Activated CD4-positive, alpha-beta T cell treated with anti-CD3 and anti-CD28 coated beads, Interleukin-2, Interleukin-6, amounts not matched to agents 100 ng/mL and 50 ng/mL, durations not matched to agents 16 hours and 8 hours (primary cell): ENCODE measurements around the gene CCDC182.

Experiments
- DNase-seq: peaks from one replicate; pipeline ENCODE4 v3.0.0-alpha.2; 2020

CCDC182 gene

DNA sequence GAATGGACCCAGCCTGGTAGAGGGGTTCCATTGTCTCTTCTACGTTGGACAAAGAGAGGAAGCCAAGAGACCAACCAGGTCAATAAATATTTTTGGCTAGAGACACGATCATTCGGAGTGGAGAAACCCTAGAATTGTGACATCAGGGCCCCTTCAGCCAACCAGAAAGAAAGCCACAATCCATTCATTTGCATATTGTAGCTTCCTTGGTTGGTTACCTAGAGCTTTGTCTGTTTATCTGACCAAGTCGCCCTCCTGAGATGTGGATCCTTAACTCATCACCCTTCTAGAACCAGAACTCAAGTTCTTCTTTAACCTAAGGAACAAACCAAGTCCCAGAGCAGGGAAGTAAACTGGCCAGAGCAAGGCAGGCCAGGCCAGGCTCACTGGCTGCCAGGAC is at the start of gene CCDC182:
Gene CCDC182 (minus strand): TSS at position 58 of the 400 bp plus-strand sequence. CDS start 27 bp downstream, at position 31.
- DNase-seq: no peak

DNA sequence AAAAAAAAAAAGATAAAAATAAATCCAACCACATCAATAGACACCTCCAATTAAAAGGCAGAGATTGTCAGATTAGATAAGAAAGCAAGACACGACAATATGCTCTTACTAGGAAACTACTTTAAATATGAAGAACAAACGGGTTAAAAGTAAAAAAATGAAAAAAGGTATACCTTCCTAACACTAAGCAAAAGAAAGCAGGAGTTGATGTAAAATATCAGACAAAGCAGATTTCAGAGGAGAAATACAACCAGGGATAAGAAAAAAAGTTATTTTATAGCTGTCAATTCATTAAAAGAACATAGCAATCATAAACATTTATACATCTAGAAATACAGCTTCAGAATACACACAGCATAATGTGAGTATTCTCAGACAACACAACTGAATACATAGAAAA is 49.7 kb upstream of the CCDC182 start:
- DNase-seq: no peak

DNA sequence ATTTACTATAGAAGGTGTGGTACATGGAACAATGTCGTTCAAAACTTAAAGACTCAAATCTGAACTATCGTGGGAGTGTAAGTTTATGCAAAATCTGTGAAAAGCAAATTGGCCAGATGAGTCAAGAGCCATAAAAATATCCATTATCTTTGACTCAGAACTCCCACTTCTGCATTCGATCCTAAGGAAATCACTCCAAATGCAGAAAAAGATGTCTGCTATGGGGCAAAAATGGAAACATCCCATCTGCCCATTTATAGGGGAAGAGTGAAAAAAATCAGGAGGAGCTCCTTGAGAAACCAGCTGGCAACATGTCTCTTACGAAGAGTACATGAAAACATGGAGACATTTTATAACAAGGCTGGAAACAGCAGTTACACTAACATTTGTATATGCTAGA is 43.6 kb upstream of the CCDC182 start:
- DNase-seq: no peak

DNA sequence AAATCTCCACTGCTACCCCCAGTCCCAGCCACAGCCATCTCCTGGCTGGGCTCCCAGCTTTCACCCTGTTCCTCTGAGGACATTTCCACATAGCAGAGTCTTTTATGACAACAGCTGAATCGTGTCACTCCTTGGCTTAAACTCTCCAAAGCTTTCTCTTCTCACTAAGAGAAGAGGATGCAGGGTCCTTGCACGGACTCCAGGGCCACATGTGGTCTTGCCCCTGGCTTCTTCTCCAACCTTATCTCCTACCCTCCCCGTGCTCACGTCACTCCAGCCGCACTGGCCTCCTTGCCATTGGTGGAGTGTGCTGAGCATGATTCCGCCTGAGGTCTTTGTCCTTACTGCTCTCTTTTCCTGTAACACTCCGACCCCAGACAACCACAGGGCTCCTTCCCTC is 39.9 kb upstream of the CCDC182 start:
- DNase-seq: no peak

DNA sequence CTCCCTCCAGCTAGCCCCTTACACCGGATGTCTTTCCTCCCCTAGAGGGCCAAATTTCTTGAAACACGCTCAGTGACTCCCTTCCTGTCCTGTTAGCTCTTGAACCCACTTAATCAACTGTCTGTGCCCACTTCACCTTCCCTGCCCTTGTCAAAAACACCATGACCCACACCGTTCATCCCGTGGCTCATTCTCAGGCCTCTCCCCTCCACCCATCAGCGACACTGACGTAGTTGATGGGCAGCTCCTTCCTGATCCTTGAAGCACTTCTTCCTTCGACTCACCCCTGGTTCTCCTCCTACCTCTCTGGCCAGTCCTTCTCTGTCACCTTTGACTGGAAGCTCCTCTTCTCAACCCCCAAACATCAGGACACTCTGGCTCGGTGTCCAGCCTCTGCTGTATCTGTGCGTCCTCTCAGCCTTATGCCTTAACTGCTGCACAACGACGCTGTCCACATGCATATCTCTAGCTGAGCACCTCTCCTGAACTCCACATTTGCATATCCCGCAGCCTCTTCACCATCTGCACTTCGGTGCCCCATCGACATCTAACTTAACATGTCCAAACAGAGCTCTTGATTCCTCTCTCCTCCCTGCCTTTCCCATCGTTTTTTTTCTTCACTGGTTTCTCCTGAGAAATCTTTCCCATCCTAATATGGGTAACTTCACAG is 39.3 kb upstream of the CCDC182 start:
- DNase-seq: no peak

DNA sequence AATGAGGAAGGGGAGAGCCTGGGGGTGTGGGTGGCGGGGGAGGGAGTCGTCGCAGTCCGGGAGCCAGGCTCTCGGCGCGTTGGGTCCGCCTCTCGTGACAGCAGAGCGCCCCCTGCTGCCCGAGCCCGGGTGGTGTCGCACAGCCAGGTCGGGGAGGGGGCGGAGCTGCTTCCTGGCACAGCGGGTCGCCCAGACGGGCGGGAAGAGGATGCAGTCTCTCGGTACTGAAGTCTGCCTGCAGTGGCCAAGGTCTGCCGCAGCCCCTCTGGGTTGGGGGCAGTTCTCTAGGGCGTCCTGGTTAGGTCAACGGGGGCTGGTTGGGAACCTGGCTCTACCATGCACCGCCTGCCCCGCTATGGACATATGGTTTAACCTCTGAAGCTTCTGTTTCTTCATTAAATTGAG is 38.2 kb upstream of the CCDC182 start:
- DNase-seq: peak; percentile 88

DNA sequence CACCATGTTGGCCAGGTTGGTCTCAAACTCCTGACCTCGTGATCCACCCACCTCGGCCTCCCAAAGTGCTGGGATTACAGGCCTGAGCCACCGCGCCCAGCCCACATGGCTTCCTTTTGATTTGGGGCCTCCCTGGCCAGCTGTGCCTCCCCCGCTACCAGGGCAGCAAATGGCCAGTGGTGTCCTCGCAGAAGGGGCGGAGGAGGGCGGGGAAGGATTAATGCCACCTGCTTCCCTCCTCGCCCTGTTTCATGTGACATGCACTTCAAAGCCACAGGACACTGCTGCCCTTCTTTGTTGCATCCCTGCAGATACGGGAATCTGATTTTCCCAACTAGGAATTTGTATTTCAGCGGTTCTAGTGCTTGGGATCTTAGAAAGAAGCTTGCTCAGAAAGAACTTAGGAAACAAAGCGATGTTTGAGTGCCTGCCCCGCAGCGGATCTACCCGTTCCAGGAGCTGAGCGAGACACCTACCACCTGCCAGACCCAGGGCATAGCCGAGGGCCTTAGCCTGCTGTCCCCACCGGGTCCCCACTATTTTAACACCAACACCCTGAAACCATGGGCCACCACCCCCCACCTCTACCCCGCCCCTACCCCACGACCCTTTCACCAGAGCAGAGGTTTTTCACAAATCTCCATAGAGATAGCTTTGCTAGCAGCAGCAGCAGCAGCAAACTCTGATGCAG is 37.7 kb upstream of the CCDC182 start:
- DNase-seq: no peak

DNA sequence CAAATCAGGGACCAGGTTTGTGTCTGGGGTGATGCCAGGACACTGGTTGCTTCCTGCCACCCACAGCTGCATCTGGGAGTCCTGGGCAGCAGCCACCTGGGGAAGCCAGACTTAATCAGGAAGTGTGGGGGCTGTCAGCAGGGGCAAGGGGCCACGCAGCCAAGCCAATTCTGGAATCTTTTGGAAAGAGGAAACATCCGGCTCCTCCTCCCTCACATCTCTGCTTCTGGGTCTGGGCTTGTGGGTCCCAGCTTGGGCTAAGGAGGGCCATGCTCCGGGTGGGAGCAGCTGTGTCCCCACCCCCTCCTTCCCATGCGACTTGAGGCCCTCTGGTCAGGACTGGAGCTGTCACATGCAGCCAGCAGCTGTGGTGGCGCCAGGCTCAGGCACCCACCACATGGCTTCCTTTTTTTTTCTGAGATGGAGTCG is 37.0 kb upstream of the CCDC182 start:
- DNase-seq: no peak

DNA sequence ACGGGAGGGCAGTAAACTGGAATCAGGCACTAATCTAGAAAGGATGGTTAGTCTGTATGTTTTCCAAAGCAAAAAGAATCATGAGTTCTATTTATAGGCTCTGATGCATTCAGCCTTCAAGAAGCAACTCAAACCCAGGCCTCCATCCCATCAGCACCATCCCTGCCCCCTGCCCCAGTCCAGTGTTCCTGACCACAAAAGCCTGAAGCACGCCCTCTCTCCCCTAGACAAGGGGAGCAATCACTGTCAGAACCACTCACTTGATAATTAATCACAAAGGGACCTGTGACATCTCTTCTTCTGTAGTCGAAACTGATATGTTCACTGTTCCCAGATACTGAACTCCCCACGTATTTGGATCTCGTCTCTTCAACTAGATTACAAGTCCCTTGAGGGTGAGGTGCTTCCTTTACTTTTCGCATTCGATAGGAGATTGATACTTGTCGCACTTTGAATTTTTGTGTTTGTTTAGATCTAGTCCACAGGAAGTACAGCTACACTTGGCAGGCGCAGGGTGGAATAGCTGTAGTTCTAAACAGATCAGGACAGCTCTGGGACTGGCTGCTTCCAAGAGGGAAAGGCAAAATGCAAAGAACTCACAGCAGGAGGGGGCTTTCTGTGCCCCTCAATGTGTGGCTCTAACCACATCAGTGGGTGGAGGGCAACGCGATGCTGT is 36.4 kb upstream of the CCDC182 start:
- no peak for DNase-seq

DNA sequence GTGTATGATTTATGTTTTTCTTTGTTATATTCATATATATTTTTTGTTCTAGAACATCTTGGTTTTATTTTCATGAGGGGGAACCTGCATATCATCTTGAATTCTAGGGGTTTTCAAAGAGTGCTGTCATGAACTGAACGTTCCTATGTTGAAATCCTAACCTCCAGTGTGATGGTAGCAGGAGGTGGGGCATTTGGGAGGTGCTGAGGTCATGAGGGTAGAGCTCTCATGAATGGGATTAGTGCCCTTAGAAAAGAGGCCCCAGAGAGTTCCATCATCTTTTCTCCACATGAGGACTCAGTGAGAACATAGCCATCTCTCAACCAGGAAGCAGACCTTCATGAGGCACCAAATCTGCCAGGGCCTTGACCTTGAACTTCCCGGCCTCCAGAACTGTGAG is 34.6 kb upstream of the CCDC182 start:
- no peak for DNase-seq

DNA sequence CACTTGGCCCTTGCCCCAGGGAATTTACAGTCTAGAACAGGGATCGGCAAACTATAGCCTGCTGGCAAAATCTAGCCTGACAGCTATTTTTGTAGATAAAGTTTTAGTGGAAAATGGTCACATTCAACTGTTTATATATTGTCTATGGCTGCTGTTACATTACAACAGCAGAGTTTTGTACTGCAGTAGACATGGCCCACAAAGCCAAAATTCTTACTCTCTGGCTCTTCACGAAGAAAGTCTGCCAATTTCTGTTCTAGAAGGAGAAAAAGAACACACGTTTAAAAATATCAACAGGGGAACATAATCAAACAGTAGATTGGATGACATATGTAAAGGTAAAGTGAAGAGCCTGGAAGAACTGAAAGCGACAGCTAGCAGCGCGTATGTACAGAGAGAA is 33.2 kb upstream of the CCDC182 start:
- DNase-seq: no peak

DNA sequence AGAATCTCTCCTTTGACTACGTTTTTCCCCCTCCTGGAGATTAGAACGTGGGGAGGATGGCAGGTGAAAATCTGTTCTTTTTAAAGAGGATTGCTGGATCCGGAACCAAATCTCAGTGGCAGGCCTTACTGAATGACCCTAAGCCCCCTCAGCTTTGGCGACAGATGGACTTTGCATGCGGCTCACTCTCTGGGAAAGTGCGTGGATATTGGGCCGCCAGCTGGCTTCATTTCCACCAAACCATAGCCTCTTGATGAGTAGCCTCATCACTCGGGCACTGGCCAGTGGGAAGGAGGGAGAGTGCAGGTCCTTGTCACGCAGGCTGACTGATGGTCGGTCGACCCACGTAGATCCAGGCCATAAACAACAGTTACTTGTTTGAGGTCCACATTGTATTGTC is 31.3 kb upstream of the CCDC182 start:
- no peak for DNase-seq

DNA sequence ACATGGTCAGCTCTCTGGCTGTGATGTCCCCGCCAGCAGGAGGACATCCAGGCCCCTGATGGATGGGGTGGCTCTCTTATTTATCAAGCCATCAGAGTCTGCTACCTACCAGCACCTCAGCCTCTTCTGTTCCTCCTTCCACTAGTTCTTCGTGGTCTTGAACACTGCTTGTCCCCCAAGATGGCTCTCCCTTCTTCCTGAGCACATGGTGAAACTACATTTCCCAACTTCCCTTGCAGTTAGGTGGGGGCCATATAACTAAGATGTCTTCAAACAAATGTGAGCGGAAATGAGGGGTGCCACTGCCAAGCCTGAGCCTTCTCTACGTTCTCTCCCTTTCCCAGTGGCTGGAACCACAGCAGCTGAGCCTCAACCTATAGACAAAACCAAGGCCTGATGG is 29.8 kb upstream of the CCDC182 start:
- DNase-seq: no peak

DNA sequence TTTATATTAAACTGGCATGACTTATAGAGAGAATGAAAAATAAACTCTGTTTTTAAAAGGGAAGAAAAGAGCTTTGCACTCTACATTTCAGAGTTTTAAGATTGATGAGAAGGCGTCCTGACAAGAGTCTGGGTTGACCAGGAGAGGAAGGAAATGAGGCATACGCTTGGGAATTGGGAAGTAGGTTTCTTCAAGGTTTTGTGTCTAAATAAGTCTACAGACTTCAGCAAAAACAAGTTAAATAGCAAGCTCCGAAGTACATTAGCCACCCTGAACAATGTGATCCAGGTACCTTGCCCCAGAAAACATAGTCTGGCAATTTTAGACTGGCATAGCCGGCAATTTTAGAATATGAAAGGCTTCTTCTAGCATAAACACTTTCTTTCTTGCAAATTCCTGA is 28.5 kb upstream of the CCDC182 start:
- DNase-seq: no peak

DNA sequence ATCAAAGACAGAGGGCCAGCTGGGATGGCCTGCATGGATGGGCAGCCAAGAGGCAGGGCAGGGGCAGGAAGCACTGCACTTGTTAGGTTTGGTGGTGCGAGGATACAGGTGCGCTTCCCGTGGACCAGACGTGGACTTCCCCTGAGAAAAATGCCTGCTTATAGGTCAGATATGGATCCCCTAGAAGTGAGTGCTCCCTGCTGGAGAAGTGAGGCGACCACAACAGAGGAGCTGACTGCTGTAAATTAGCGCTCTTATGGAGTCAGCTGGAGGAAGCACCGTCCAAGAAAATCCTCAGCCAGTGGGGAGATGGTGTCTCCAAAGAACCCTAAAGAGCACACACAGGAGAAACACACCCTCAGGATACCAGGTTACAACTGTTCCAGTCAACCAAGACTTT is 27.7 kb upstream of the CCDC182 start:
- no peak for DNase-seq

DNA sequence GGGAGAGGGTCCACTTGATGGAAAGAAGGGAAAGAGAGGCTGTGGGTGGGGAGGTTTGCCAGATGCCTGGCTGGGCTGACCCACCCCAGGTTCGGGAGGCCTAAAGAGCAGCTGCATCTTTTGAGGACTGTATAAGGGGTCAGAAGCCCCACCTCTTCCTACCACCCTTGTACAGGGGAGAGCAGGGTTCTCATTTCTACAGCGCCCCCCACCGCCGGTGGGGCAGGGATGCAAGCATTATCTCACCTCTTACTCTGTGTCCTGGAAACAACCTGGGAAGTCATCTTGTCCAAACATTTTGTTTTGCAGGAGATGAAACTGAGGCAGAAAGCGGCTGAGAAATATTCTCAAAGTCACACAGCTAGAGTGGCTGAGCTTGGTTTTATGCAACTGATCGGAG is 22.5 kb upstream of the CCDC182 start:
- no peak for DNase-seq

DNA sequence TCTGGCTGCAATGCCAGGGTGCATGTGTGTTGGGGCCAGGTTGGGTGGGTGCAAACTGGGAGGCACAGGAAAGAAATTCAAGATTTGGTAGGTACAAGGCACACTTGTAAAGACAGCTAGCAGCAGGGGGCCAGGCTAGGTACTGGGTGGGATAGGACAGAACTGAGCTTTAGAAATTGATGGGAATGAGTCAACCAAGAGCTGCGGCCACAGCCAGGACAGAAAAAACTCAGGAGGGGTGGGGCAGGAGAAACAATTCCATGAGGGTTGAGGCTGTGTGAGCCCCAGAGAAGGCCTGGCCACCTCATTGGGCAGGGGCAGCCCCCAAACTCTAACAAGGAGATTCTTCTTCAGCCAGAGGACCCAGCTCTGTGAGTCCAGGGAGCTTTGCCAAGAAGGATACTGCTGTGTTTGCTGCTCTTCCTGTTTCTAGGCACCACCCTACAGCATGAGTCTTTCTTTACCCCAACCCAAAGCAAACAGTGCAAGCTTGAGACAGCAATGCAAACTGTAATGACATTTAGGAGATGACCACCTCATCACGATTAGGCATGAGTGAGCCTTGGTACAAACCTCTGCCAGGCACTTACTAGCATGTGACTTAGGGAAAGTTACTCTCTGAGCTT is 21.3 kb upstream of the CCDC182 start:
- DNase-seq: no peak

DNA sequence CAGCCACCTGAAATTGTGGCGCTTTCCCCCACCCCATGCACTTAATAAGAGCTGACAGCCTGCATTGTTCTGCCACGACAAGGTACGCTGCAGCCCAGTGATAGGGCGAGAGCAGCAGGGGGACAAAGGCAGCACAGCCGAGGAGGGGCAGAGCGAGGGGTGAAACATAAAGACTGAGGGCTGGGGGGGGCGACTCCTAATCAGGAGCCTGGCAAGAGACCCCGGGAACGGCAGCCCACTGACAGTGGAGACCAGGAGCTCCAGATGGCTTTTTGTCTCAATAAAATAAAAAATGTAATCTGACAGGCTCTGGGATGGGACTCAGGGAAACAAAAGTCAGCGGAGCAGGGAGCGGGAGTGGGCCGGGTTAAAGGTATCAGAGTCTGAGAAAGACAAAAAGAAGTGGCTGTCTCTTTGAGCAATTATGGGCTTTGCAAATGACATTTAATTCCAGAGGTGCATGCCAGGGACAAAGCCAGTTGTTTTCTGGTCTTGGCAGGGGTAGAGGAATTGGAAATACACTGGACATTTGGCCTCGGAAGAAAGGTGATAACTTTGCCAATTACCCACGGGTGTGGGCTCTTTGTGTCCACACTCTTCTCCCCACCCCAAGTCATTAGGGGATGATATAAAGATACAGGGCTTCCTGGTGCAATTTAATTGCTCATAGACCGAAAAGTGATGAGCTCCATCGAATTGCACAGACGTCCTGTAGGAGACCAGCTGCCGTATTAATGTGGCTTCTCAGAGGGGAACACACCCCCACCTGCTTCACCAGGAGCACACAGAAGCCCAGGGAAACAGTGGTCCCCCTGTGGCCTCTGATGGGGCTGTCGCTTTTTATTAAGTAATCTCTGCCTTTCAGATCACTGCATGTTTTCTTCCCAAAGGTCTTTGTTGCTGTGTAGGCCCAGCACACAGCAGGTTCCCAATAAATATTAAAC is 17.6 kb upstream of the CCDC182 start:
- no peak for DNase-seq

DNA sequence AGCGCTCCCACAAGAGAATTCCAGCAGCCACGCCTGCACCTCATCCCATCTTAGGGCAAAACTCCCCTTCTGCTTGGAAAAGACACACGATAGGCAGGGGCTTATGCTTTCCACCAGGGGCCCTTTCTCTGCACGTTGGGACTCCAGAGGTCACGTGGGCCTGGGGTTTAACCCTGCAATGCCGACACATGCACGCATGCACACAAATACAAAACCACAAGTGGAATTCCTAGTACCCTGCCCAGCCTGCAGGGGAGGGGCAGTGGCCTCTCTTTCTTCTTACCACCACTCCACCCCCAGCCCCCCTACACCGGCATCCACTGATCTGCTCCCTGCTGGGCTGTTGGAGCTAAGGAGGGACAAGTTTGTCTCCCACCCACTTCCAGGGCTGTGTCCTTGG is 16.8 kb upstream of the CCDC182 start:
- no peak for DNase-seq

DNA sequence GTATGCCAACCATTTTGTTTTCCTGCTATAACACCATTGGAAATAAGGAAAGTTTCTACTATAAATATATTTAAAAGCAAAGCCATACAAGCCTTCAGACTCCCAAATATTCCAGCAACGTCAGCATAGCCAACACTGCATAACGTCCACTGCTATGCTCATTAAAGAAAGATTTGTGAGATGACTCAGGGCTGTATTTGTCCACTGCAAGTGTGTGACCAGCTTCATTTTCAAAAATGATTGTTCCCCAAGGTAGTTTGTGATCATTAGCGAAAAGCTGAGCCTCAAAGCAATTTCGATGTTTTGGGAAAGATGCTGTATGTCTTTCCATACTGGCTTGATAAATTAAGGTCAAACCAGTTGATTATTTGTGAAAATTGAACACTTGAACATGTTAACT is 14.9 kb upstream of the CCDC182 start:
- DNase-seq: no peak

DNA sequence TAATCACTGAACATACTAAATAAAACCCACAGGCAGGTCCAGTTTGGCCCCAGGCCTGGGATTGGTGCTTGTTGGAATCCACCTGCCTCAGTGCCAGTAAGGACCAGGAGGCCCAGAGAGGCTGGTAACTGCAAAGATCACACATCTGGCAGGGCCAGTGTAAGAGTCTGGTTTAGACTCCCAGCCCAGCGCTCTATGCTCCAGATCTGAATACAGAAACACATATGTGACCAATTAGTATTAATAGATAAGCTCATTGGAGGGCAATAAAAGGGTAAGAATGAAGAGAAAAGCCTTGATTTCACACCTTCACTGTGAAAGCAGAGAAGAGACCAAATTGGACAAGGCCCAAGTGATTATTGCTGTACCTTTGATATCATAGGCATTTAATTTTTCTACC is 13.6 kb upstream of the CCDC182 start:
- no peak for DNase-seq

DNA sequence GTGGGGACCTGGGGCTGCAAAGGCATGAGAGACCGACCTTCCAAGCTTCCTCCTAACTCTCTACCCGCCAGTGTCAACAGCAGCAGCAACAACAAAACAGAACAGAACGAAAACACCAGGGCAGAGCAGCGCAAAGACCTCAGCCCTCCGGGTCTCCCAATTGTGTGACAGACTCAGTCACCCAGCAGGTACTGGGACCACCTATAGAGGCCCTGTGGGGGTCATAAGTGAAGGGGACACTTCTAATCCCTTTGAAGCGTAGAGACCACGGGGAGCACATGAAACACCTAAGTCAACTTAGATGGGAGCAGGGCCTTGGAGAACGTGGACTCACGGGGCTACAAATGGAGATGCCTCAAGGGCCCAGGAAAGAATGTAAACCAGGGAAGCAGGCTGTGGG is 12.6 kb upstream of the CCDC182 start:
- DNase-seq: no peak

DNA sequence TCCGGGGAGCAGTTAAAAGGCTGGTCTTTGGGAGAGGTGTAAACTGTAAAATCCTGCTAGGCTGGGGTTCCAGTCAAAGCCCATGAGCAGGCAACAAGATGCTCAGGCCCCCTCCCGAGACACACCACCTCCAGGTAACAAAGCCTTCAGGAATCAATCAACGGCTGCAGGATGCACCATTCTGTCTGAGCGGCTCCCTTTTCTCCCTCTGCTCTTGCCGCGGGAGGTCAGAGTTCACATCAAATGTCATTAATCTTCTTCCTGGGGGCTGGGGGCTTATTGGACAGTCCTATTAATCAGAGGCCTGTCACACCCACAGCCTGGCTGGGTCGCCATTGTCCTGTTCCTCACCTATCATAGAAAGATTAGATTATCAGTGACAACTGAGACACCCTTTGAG is 11.9 kb upstream of the CCDC182 start:
- no peak for DNase-seq
